Cardiac muscle cell (in vitro differentiated cells and primary cell): ENCODE results near the gene CFAP46. TPM values are rescaled to one million over a fixed set of nuclear protein-coding genes. Genes with fewer than 3 reads are reported as not detected.

Source experiments
- DNase-seq, 2 donors: peaks; one replicate each; pipeline versions ENCODE4 v3.0.0 to v3.0.0-alpha.2; 2010 to 2017; ENCODE audit warnings: low read depth in 1 of 2, low spot score in 1 of 2
- H3K27ac ChIP-seq: fragments of 200-600 bp; sonication (generic); 2 replicates; pipeline ENCODE4 v1.5.1; 2016
- H3K27me3 ChIP-seq: fragments of 200-600 bp; sonication (generic); 2 replicates; pipeline ENCODE4 v1.6.0; 2016; ENCODE audit warnings: control low read depth
- H3K36me3 ChIP-seq: fragments of 200-600 bp; sonication (generic); 2 replicates; pipeline ENCODE4 v1.5.1; 2016; ENCODE audit warnings: control low read depth
- H3K4me1 ChIP-seq: fragments of 200-600 bp; sonication (generic); 2 replicates; pipeline ENCODE4 v1.8.1; 2017; ENCODE audit warnings: low read depth, mild to moderate bottlenecking, mixed run types
- H3K4me3 ChIP-seq: fragments of 200-600 bp; sonication (generic); 2 replicates; pipeline ENCODE4 v1.5.1; 2016; ENCODE audit warnings: mild to moderate bottlenecking
- H3K9me3 ChIP-seq: fragments of 200-600 bp; sonication (generic); 2 replicates; pipeline ENCODE4 v1.5.1; 2017; ENCODE audit warnings: low read depth, mild to moderate bottlenecking, control low read depth
- CTCF ChIP-seq: IDR thresholded peaks from 2 replicates; pipeline ENCODE4 v1.5.1; 2012; ENCODE audit warnings: low read depth, mild to moderate bottlenecking, low read length
- polyA plus RNA-seq: library from polyadenylated mRNA; unstranded; fragments of >200 nt; fragmentation: Nextera tagmentation; extraction: Ambion mirVana; gene quantifications from 2 replicates; pipeline ENCODE4 v1.2.1, GENCODE V29; 2016
- total RNA-seq: library from RNA; depleted of rRNA; stranded (reverse); fragments of >200 nt; gene quantifications from 2 replicates; pipeline ENCODE4 v1.2.3, GENCODE V29; 2016

CFAP46 gene
- total and polyA plus RNA-seq, 2 experiments from 2014 or later: 2.8 to 4.5 TPM

- Histone ChIP-seq H3K27me3 (no peaks in the 10 kb centered on the region), H3K27ac (no peak overlapping the region), H3K4me3 (no peak overlapping the region), H3K36me3 (no peaks in the 10 kb centered on the region), H3K4me1 (no peaks in the 10 kb centered on the region), H3K9me3 (no peaks in the 10 kb centered on the region)
- DNase-seq: no peak
- no peak for TF ChIP-seq CTCF
Observed at GRCh38 chr10:132921818-132922807, 20.3 kb downstream of the CFAP46 start.

- Histone ChIP-seq H3K4me1 (no peaks in the 10 kb centered on the region), H3K27ac (no peak overlapping the region)
- no peak for DNase-seq
Observed at GRCh38 chr10:132921086-132921485, 21.3 kb downstream of the CFAP46 start.

GRCh38 chr10:132920101-132920925 is 22.1 kb downstream of the CFAP46 start:
- TF ChIP-seq CTCF: no peak
- H3K36me3 ChIP-seq: no peaks in the 10 kb centered on the region

More at GRCh38 chr10:132921086-132921485, 21.3 kb downstream of the CFAP46 start:
- Histone ChIP-seq H3K27me3 (no peaks in the 10 kb centered on the region), H3K36me3 (no peaks in the 10 kb centered on the region), H3K4me3 (no peak overlapping the region), H3K9me3 (no peaks in the 10 kb centered on the region)
- no peak for TF ChIP-seq CTCF

GRCh38 chr10:132919374-132920100 is 22.8 kb downstream of the CFAP46 start:
- no peak for DNase-seq
- H3K27ac ChIP-seq: no peak overlapping the region
- TF ChIP-seq CTCF: no peak

More at GRCh38 chr10:132920101-132920925, 22.1 kb downstream of the CFAP46 start:
- DNase-seq: no peak
- H3K4me1 ChIP-seq: no peaks in the 10 kb centered on the region
- H3K4me3 ChIP-seq: no peak overlapping the region
- no peak overlapping the region for H3K27ac ChIP-seq
- H3K9me3 ChIP-seq: no peaks in the 10 kb centered on the region
- H3K27me3 ChIP-seq: no peaks in the 10 kb centered on the region

More at GRCh38 chr10:132919374-132920100, 22.8 kb downstream of the CFAP46 start:
- no peak overlapping the region for H3K4me3 ChIP-seq
- H3K4me1 ChIP-seq: no peaks in the 10 kb centered on the region
- no peaks in the 10 kb centered on the region for H3K36me3 ChIP-seq
- no peaks in the 10 kb centered on the region for H3K27me3 ChIP-seq
- no peaks in the 10 kb centered on the region for H3K9me3 ChIP-seq
